Measurements from ENCODE around the gene PYROXD2.

- TF ChIP-seq MAX (IDR thresholded peaks at IDR 0.05) = no peak
- TF ChIP-seq USF1 (IDR thresholded peaks at IDR 0.05) = no peak
- no peak for TF ChIP-seq TAF1 (IDR thresholded peaks at IDR 0.05; ENCODE audit: low read depth)
- no peak for TF ChIP-seq REST (IDR thresholded peaks at IDR 0.05; ENCODE audit: low read depth)
- no peak for TF ChIP-seq RAD21 (IDR thresholded peaks at IDR 0.05; ENCODE audit: low read depth)
Observed at GRCh38 chr10:98461500-98461842, 46.5 kb upstream of the PYROXD2 start.
